ENCODE results near the gene SCIN.
"Not testable (repeated sequence)": the region's sequence is repeated elsewhere in the genome, so short reads cannot be mapped to it uniquely, and the experiment has no call there.

Gene SCIN

DNA sequence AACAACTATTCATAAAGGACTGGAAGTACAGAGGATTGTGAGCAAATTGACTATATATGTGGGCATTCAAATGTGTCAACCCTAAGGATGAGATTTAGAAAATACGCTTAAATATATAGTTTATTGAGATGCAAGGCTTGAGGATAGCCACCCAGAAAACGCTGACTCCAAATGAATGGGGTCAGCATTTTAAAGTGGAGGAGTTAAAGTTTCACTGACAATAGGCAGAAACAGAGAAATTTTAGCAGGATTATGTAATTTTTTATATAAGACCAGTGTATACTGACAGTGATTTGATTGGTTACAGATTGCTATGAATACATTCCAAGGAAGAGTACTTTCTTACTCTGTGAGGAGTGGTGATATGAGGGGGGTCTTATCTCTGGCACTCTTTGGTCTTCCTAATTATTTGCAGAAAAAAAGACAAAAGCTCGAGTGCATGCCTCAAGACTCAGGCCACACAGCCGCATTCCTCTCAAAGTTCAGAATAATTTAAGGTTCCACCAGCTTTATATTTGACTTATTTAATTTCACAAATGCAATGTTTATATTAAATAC is 78.3 kb downstream of the SCIN start:
- DNase-seq, result no peak

DNA sequence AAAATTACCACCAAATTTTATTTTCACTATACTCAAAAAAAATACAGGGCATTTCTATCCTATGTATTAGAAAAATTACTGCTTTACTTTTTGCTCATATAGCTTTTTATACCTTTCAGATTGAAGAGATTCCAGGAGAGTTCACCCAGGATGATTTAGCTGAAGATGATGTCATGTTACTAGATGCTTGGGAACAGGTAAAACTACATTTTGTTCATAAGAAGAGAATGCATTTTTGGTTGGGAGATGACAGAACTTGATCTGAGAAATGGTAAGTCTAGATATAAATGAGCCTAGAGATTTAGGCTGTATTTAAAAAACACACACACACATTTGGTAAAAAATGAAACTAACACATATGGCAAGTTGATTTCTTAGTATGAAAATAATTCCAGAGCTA is 78.8 kb downstream of the SCIN start:
- DNase-seq, result no peak

DNA sequence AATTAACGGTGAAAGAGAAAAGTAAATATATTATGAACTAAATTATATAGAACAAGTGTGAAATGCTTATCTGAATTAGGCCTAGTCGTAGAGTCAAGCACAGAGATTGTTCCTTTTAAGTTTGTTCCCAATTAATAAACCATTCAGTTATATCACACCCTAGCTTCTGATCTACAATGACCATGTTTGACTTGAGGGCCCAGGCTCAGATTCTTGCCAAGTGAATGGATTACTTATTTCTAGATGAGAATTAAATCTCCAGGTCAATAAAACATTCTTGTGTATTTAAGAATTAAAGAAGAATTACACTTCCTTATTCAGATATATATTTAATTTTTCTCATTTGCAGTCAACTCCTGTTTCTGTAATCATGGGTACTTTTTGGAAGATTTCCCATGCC is 79.6 kb downstream of the SCIN start:
- DNase-seq, result no peak

DNA sequence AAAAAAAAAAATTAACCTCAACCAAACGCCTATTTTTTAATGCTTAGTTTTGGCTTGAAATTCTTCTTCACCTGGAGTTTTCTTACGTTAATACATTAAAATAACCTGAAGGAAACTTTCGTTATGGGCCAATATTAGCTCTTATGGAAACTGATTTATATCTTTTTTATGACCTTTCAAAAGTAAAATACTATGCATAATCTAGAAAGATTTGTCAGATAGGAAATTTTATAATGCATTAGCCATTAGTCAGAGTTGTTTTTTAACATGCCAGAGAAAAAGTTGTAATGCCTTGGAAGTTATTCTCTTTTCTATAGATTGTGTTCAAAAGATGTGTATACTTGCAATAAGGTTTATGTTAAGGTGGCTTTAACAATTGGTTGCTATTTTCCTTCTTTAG is 82.6 kb downstream of the SCIN start:
- no peak for DNase-seq

DNA sequence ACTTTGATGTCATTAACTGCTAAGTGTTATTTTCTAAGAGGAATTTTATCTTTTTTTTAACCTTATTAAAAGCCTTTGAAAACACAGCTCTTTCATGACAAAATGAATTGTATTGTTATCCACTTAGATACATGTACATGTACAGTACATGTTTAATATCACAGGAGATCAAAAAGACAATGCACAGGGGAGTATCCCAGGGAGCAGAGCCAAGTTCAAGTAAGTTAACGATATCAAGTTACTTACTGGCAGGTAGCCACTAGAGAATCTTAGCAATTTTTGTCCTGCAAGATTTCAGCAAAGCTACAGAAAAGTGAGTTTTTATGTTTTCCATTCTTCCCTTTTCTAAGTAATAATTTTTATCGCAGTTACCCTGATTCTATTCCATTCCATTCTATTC is 83.0 kb downstream of the SCIN start:
- no peak for DNase-seq

DNA sequence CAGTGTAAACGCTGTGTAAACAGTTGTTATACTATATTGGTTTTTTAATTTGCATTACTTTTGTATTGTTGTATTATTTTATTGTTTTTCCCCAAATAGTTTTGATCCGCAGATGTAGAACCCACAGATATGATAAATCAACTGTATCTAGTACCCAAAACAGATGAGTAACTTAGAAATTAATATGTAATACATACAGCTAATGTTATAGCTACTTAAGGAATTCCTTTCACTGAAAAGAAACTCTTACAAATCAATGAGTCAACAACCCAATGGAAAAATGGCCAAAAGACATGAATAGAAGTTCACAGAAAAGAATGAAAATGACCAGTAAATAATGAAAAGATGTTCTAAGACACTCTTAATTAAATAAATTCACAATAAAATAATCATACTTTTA is 84.6 kb downstream of the SCIN start:
- DNase-seq, result no peak

DNA sequence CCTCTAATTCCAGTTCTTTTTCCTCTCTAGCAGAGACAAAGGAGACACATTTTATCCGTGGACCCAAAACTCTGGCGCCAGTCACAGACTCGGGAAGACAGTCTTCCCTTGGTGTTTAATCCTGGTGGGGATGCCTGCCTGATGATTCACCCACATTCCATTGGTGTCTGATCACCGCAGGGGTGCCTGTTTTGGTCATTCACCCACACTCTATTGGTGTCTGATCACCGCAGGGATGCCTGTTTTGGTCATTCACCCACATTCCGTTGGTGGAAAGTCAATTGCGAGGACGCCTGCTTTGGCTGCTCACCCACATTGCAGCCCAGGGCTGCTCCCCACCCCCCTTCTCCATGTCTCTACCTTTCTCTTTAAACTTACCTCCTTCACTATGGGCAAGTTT is 89.9 kb downstream of the SCIN start:
- DNase-seq, result not testable (repeated sequence)

DNA sequence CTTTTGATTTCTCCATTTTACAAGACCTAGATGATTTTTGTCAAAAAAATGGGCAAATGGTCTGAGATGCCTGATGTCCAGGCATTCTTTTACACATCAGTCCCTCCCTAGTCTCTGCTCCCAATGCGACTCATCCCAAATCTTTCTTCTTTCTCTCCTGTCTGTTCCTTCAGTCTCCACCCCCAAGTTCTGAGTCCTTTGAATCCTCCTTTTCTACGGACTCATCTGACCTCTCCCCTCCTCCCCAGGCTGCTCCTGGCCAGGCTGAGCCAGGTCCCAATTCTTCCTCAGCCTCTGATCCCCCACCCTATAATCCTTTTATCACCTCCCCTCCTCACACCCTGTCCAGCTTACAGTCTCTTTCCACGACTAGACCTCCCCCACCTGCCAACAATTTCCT is 90.5 kb downstream of the SCIN start:
- not testable (repeated sequence) for DNase-seq

DNA sequence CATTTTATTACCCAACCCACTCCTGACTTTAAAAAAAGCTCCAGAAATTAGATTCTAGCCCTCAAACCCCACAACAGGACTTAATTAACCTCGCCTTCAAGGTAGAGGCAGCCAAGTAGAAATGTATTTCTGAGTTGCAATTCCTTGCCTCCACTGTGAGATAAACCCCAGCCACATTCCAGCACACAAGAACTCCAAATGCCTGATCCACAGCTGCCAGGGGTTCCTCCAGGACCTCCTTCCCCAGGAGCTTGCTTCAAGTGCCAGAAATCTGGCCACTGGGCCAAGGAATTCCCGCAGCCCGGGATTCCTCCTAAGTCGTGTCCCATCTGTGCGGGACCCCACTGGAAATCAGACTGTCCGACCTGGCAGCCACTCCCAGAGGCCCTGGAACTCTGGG is 91.1 kb downstream of the SCIN start:
- DNase-seq, result no peak

DNA sequence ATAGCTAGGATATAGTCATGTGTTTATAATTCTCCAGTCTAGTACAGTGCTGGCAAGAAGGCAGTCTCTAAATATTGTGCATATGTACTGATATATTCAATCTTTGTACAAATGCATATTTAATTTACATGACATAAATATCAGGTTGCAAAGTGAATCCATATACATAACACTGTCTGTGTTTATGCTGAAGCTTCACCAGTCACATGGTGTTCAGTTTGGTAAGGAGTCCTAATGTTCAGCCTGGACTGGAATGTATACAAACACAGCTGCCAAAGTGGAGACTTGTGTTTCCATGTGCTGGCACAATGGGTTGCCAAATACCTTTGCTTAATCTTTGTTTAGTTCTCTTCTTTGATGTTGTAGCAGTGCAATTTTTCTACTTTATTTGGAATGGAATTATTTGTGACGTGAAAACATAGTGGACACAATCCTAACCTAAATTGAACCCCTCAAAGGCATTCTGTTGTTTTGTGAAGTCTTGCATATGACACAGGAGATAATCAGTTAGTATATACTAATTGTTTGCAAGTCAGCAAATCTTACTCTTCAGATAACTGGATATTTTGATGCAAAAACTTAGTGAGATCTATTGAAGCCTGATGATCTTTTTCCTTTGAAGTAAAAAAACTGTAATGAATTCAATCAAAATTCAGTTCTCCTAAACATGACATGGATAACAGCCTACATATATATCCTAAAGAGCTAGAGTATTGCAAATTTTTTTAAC is 99.6 kb downstream of the SCIN start:
- no peak for DNase-seq

DNA sequence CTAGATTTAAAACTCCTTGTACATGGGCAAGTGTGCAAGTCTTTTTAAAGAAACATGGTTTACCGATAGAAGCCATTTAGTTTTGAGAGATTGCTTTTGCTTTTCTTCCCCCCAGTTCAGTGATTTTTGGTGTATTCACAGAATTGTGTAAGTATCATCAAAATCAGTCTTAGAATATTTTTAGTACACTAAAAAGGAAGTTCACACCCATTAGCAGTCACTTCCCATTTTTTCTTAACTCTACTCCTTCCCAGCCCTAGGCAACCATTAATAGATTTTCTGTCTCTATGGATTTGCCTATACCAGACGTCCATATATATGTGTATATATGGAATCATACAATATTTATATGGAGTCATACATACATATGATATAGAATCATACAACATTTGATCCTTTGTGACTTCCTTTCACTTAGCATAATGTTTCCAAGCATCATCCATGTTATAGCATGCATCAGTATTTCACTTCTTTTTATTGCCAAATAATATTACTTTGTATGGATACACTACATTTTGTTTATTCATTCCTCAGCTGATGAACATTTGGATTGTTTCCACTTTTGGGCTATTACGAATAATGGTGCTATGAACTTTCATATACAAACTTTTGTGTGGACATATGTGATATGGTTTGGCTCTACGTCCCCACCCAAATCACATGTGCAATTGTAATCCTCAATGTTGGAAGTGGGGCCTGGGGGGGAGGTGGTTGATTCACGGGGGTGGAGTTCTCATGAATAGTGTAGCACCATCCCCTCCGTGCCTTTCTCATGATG is 100.4 kb downstream of the SCIN start:
- no peak for DNase-seq

DNA sequence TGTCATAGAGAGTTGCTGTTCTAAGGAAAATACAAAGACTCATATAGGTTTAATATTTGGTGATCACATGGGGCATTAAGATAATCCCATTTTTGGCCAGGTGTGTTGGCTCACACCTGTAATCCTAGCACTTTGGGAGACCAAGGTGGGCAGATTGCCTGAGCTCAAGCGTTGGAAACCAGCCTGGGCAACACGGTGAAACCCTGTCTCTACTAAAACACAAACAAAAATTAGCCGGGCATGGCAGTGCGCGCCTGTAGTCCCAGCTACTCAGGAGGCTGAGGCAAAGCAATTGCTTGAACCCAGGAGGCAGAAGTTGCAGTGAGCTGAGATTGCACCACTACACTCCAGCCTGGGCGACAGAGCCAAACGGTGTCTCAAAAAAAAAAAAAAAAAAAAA is 102.9 kb downstream of the SCIN start:
- not testable (repeated sequence) for DNase-seq

DNA sequence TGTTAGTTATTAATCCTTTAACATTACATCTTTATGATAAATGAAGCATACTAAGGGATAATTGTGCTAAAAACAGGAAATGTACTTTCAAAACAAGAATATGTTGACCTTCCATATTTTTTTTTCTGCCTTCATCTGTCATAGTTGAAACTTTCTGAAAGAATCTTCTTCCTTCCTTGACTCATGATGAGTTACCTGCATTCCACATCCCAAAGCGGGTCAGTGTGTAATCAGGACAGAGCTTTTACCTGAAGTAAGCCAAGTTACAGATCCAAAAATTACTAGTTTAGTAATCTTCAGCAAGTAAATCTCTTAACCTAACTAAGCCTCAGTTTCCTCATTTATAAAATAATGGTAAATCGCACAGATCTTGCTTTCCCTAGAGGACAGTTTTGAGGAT is 103.5 kb downstream of the SCIN start:
- DNase-seq, result no peak

DNA sequence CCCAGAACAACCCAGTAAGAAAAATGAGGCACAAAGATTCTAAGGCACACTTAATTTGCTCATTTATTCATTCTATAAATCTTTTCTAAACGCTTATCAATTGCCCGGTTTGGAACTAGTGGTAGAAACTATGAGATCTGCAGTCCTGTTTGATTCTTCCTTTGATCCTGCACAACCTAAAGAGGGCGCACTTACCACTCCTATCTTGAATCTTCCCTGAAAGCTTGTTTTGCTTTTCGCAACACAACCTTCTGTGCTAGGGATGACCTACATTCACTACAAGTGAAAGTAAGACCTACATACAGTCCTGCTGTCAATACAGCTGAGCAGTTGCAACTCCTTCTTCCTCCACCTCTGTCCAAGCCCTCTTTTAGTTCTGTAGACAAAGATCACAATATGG is 104.3 kb downstream of the SCIN start:
- no peak for DNase-seq

DNA sequence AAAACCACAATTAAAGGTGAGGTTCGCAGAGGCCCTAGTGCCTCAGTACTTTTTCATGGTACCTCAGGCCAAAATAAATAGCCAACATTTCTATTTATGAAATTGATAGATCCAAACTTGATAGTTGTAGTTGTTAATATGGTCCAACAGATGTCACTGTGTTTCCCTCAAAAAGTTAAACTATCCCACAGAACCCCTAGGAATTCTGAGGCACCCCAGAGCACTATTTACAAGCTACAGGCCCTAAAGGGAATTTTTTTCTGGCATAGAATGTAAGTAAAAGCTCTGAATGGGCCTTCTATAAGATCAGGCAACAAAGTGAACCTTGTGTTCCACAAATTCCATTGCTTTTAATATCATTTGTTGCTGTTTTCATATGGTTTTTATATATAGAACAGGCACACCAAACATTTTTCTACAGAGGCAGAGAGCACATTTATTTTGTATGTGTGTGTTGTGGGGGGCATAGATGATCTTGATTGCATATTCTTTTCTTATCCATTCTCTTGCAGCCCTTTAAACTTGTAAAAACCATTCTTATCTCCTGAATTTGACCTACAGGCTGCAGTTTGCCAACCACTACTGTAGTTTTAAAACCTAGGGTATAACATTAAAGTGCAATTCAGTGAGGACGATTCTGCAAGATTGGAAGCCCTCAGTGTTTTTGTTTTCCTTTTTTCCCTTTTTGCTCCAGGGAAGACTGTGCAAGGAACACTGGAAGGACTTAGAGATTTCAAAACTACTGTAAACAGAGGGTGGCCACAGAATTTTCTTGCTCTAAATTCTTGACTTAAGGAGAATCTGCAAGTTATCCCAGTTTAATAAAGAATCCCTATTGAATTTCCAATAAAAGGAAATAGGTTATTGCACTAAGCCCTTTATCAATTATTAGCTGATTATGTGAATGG is 113.4 kb downstream of the SCIN start:
- no peak for DNase-seq

DNA sequence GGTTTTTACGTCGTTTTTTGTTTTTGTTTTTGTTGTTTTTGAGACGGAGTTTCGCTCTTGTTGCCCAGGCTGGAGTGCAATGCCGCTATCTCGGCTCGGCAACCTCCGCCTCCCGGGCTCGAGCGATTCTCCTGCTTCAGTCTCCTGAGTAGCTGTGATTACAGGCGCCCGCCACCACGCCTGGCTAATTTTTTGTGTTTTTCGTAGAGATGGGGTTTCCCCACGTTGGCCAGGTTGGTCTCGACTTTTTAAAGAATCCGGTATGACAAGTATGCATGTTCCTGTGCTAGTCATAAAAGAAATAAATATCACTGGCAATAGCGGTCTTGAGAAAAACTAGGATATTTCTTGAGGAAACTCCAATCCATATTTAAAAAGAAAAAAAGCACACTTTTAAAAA is 114.2 kb downstream of the SCIN start:
- DNase-seq, result no peak

DNA sequence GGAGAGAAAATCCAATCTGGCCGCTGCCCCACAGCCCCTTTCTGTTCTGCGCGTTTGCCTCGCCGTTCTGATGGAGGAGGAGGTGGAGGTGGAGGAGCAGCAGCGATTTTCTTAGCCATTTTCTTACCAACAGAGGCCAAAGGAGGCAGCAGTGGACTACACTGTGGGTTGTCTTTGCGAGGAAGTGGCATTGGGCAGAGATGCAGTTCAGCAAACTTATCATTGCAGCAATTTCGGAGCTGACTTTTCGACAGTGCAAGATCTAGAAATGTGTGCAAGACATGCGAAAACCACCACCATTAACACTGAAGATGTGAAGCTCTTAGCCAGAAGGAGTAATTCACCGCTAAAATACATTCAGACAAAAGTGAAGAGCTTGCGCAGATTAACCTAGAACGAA is 115.0 kb downstream of the SCIN start:
- peak in 8 of 14 donors; percentile 2 to 32 (median 7) for DNase-seq

DNA sequence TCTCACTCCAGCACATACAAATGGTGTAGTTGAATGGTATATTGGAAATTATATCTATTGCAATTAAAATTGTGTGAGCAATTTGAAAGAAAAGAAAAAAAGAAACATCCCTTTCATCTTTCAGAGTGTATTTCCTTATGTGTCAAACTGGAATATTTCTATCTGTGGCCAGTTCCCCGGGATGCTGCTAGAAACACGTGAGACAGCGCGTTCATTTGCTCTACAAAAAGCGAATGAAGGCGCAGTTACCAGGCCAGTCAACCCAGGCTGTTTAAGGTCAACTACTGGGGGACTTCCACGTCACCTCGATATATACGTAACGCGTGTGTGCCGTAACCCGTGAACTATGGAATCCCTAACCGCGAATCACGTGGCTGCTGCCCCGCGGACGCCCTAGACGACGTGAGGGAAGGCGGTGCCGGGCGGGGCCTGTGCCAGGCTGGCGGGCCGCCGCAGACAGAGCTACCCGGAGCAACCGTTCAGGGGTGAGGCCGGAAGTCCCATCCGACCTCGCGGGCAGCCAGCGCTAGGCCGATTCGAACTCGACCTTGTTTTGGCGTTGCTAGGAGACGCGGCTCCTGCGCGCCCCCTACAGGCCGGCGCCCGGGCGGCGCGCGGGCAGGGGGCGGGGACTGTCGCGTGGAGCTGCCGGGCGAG is 115.8 kb downstream of the SCIN start:
- DNase-seq, result peak; percentile 25 to 93 (median 78)

DNA sequence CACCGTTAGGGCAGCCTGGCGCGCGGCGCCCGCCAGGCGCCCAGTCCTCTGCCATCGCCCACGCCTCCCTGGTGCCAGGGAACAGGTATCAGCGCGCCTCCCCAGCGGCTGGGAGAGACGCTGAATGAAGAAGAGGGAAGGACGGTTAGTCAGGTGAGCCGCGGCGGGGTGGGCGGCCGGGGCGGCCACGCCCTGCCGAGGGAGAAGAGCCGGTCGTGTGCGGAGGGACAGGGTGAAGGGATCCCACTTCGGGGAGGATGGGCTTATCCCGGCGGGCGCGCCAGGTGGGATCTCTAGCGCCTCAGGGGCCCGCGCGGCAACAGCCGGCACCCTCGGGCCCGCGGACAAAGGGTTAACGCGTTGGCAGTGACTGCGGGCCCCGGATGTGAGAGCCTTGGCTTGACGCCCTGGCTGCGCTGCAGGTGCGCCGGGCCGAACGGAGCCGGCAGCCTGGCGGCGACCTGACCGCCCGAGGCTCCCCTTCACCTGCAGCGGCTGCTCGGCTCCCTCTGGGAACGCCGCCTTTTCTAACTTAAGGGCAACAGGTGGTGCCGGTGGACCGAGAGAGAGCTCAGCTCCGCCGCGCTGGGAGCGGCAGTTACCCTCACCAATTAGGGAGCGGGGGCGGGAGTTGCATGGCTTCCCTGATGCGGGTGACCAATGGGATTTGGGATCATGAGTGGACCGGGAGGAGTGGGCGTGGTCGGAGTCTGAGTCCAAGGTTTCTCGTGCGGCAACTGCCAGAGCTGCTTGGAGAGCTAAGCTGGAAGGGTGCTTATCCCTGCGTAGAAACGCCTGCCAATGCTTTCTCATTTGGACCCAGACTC is 116.6 kb downstream of the SCIN start, which contains the start of gene ARL4A:
Gene ARL4A, plus strand, starts transcription at position 743 of the 827 bp plus-strand sequence. CDS start 622 bp downstream, outside the sequence.
- DNase-seq, result peak; percentile 64 to 97 (median 94)

DNA sequence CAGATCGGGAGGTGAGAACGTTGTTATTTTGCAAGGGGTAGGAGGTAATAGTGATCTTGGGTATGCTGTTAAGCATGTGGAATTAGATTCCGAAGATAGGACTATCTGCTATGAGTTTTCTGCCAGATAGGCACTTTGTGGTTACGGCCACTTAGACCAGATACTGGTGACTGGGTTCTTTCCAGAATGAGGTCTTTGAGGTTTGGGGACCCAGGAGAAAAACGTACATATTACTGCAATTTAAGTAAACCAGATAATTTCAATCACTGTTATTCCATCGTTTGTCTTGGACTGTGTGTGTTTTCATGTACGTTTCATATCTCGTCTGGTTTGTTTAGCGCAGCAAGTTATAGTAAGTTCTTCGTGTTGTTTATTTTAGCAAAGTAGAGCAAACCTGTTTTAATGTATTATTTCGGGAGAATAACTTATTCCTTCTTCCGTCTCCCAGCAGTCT is 117.2 kb downstream of the SCIN start:
- DNase-seq, result peak in 1 of 14 donors; percentile 31

Data from C1 segment of cervical spinal cord (tissue), 14 donors.